OCI-LY7 (cell line): ENCODE results near the gene SHTN1. TPM values are rescaled to one million over a fixed set of nuclear protein-coding genes. Genes with fewer than 3 reads are reported as not detected.

ENCODE experiments used
- BruUV-seq: library from RNA; stranded (reverse); fragments of 400-500 nt; replicated peaks from 2 replicates; lab custom pipeline; 2021; lab: Mats Ljungman, UMichigan
- CTCF ChIA-PET: fragments of 300-600 bp; sonication (Branson Sonifier 250); formaldehyde crosslinking; loops from one replicate; lab custom pipeline; 2022; ENCODE audit warnings: antibody characterized with exemption; ENCODE audit not compliant: unreplicated experiment; lab: Charles Lee
- POLR2A ChIA-PET: fragments of 300-600 bp; sonication (Branson Sonifier 250); formaldehyde crosslinking; loops from one replicate; lab custom pipeline; 2022; ENCODE audit warnings: antibody characterized with exemption; lab: Charles Lee
- DNase-seq: peaks from one replicate; pipeline ENCODE4 v3.0.0-alpha.2; 2015; ENCODE audit warnings: low spot score
- H2AFZ ChIP-seq: fragments of 200-600 bp; sonication (generic), shearing (Covaris generic); 2 replicates; pipeline ENCODE4 v1.6.1; 2014; ENCODE audit warnings: mild to moderate bottlenecking, antibody characterized with exemption, low read length, moderate library complexity
- H3K27ac ChIP-seq: fragments of 200-600 bp; sonication (generic); 2 replicates; pipeline ENCODE4 v1.5.1; 2014; ENCODE audit warnings: mixed run types, low read depth, mild to moderate bottlenecking, moderate library complexity, low read length, inconsistent platforms; ENCODE audit not compliant: poor library complexity, severe bottlenecking
- H3K36me3 ChIP-seq: fragments of 200-600 bp; sonication (generic); 2 replicates; pipeline ENCODE4 v1.6.1; 2014; ENCODE audit warnings: mild to moderate bottlenecking, antibody characterized with exemption, low read length, moderate library complexity, mixed read lengths; ENCODE audit not compliant: insufficient read depth
- H3K4me1 ChIP-seq: fragments of 200-600 bp; sonication (generic); 2 replicates; pipeline ENCODE4 v1.5.1; 2014; ENCODE audit warnings: mild to moderate bottlenecking, low read length; ENCODE audit not compliant: insufficient read depth, poor library complexity, severe bottlenecking
- H3K4me2 ChIP-seq: fragments of 200-600 bp; sonication (generic); 2 replicates; pipeline ENCODE4 v1.6.1; 2014; ENCODE audit warnings: mild to moderate bottlenecking, low read length
- H3K4me3 ChIP-seq: fragments of 200-600 bp; sonication (generic); 2 replicates; pipeline ENCODE4 v1.5.1; 2014; ENCODE audit warnings: mild to moderate bottlenecking, low read depth, low read length; ENCODE audit not compliant: poor library complexity, severe bottlenecking
- H3K79me2 ChIP-seq: fragments of 200-600 bp; sonication (generic); 2 replicates; pipeline ENCODE4 v1.6.1; 2016; ENCODE audit warnings: low read depth, mild to moderate bottlenecking, low read length, moderate library complexity, mixed read lengths; ENCODE audit not compliant: insufficient read depth
- H3K9me2 ChIP-seq: fragments of 200-600 bp; sonication (generic); 2 replicates; pipeline ENCODE4 v1.6.1; 2016; ENCODE audit warnings: mild to moderate bottlenecking, low read length, mixed read lengths; ENCODE audit not compliant: insufficient read depth
- H3K9me3 ChIP-seq: fragments of 200-600 bp; sonication (generic); 2 replicates; pipeline ENCODE4 v1.6.1; 2014; ENCODE audit warnings: mild to moderate bottlenecking, mixed run types, low read length, mixed read lengths
- H4K20me1 ChIP-seq: fragments of 200-600 bp; sonication (generic); 2 replicates; pipeline ENCODE4 v1.6.1; 2014; ENCODE audit warnings: mild to moderate bottlenecking, antibody characterized with exemption, low read length, moderate library complexity, mixed read lengths; ENCODE audit not compliant: insufficient read depth
- CTCF ChIP-seq: fragments of 200-600 bp; sonication (generic); conservative IDR thresholded peaks from 2 replicates; pipeline ENCODE4 v1.5.1; 2014; ENCODE audit warnings: mild to moderate bottlenecking, antibody characterized with exemption, low read length, moderate library complexity, mixed read lengths
- EZH2phosphoT487 ChIP-seq: fragments of 200-600 bp; sonication (generic); IDR thresholded peaks from 2 replicates; pipeline ENCODE4 v1.6.1; 2018; ENCODE audit warnings: low read depth, borderline replicate concordance, mild to moderate bottlenecking, mixed run types, antibody characterized with exemption, low read length, moderate library complexity, mixed read lengths
- intact Hi-C: fragments of 100-400 bp; cut with micrococcal nuclease; formaldehyde crosslinking; loops from one replicate; pipeline ENCODE4 v1.10.0; 2022; ENCODE audit not compliant: unreplicated experiment
- total RNA-seq, 2 experiments: library from RNA; depleted of rRNA in 1 of 2; stranded (reverse); fragments of >200 nt in 1 of 2; shearing (Covaris generic) in 1 of 2; gene quantifications; 2 replicates each; pipeline ENCODE4 v1.2.3, GENCODE V29; 2014 to 2022

Gene SHTN1
- total RNA-seq, 2 experiments from 2014 or later, result not detected

GRCh38 chr10:116926426-116926825 is 78.6 kb downstream of the SHTN1 start:
- POLR2A ChIA-PET, result interaction anchor here (0.7 kb wide), 1 partner anchor 400 kb away, joined by 6 read pairs; no protein-coding TSS in a partner anchor
- no TSS peak for BruUV-seq
- TF ChIP-seq EZH2phosphoT487 (no peak), CTCF (no peak)

GRCh38 chr10:116925056-116925455 is 79.9 kb downstream of the SHTN1 start:
- ChIA-PET CTCF (no interaction called here), POLR2A (interaction anchor here (0.7 kb wide), 1 partner anchor 521 kb away, joined by 3 read pairs; no protein-coding TSS in a partner anchor)
- no peak overlapping the region for H2AFZ ChIP-seq
- no TSS peak for BruUV-seq
- no peaks in the 10 kb centered on the region for H3K9me2 ChIP-seq
- no peak overlapping the region for H3K4me3 ChIP-seq
- no peaks in the 10 kb centered on the region for H3K9me3 ChIP-seq
- no peak overlapping the region for H3K27ac ChIP-seq
- TF ChIP-seq EZH2phosphoT487, result no peak
- TF ChIP-seq CTCF, result no peak
- no peak overlapping the region for H3K4me2 ChIP-seq
- no peak for DNase-seq
- no peaks in the 10 kb centered on the region for H3K79me2 ChIP-seq
- no peaks in the 10 kb centered on the region for H4K20me1 ChIP-seq
- intact Hi-C loops, result no loop called here
- H3K4me1 ChIP-seq, result no peaks in the 10 kb centered on the region
- H3K36me3 ChIP-seq, result no peaks in the 10 kb centered on the region

More at GRCh38 chr10:116926426-116926825, 78.6 kb downstream of the SHTN1 start:
- H3K79me2 ChIP-seq, result no peaks in the 10 kb centered on the region
- H3K27ac ChIP-seq, result no peak overlapping the region
- H3K4me2 ChIP-seq, result no peak overlapping the region
- H3K36me3 ChIP-seq, result no peaks in the 10 kb centered on the region
- CTCF ChIA-PET, result no interaction called here
- H3K4me3 ChIP-seq, result no peak overlapping the region
- H2AFZ ChIP-seq, result no peak overlapping the region
- H3K9me2 ChIP-seq, result no peaks in the 10 kb centered on the region
- intact Hi-C loops, result no loop called here
- H3K4me1 ChIP-seq, result no peaks in the 10 kb centered on the region
- no peak for DNase-seq
- H3K9me3 ChIP-seq, result no peaks in the 10 kb centered on the region
- no peaks in the 10 kb centered on the region for H4K20me1 ChIP-seq

- Histone ChIP-seq H4K20me1 (no peaks in the 10 kb centered on the region), H3K36me3 (no peaks in the 10 kb centered on the region), H2AFZ (no peak overlapping the region), H3K4me3 (no peak overlapping the region), H3K9me3 (no peaks in the 10 kb centered on the region), H3K4me2 (no peak overlapping the region), H3K79me2 (no peaks in the 10 kb centered on the region), H3K4me1 (no peaks in the 10 kb centered on the region), H3K9me2 (no peaks in the 10 kb centered on the region), H3K27ac (no peak overlapping the region)
- no peak for TF ChIP-seq CTCF
- TF ChIP-seq EZH2phosphoT487, result no peak
- ChIA-PET POLR2A (interaction anchor here (1.4 kb wide), 1 partner anchor 26 kb away, joined by 3 read pairs; no protein-coding TSS in a partner anchor), CTCF (no interaction called here)
- no TSS peak for BruUV-seq
- intact Hi-C loops, result no loop called here
- DNase-seq, result no peak
Observed at GRCh38 chr10:116919706-116920105, 85.3 kb downstream of the SHTN1 start.
